Measurements from ENCODE around the gene KCNMA1. TPM values are rescaled to one million over a fixed set of nuclear protein-coding genes. Genes with fewer than 3 reads are reported as not detected.

KCNMA1 gene
- total RNA-seq, 1 donor = 106 TPM

- DNase-seq (ENCODE audit: low read depth) = no peak
- no peak for TF ChIP-seq CTCF (IDR thresholded peaks at IDR 0.05; ENCODE audit: insufficient read depth, low read length)
- no peak overlapping the region for H3K4me3 ChIP-seq (ENCODE audit: low read depth, low read length)
Observed at GRCh38 chr10:77396290-77396689, 241.3 kb downstream of the KCNMA1 start.

GRCh38 chr10:77393821-77394501, 243.6 kb downstream of the KCNMA1 start:
- no peak for DNase-seq (ENCODE audit: low read depth)
- H3K4me3 ChIP-seq (ENCODE audit: low read depth, low read length) = no peak overlapping the region
- TF ChIP-seq CTCF (IDR thresholded peaks at IDR 0.05; ENCODE audit: insufficient read depth, low read length) = no peak

- TF ChIP-seq CTCF (IDR thresholded peaks at IDR 0.05; ENCODE audit: insufficient read depth, low read length) = no peak
- no peak for DNase-seq (ENCODE audit: low read depth)
- H3K4me3 ChIP-seq (ENCODE audit: low read depth, low read length) = no peak overlapping the region
Observed at GRCh38 chr10:77393411-77393810, 244.2 kb downstream of the KCNMA1 start.

GRCh38 chr10:77392851-77393250, 244.8 kb downstream of the KCNMA1 start:
- TF ChIP-seq CTCF (IDR thresholded peaks at IDR 0.05; ENCODE audit: insufficient read depth, low read length) = no peak
- H3K4me3 ChIP-seq (ENCODE audit: low read depth, low read length) = no peak overlapping the region
- DNase-seq (ENCODE audit: low read depth) = peak; percentile 96

- H3K4me3 ChIP-seq (ENCODE audit: low read depth, low read length) = no peak overlapping the region
- DNase-seq (ENCODE audit: low read depth) = peak; percentile 61
- no peak for TF ChIP-seq CTCF (IDR thresholded peaks at IDR 0.05; ENCODE audit: insufficient read depth, low read length)
Observed at GRCh38 chr10:77392236-77392721, 245.3 kb downstream of the KCNMA1 start.

- peak; percentile 91 for DNase-seq (ENCODE audit: low read depth)
- TF ChIP-seq CTCF (IDR thresholded peaks at IDR 0.05; ENCODE audit: insufficient read depth, low read length) = peak; percentile 83
- peak overlapping the region; percentile 13 for H3K4me3 ChIP-seq (ENCODE audit: low read depth, low read length)
Observed at GRCh38 chr10:77391605-77392235, 245.9 kb downstream of the KCNMA1 start.
